H9 (cell line): Measurements from ENCODE around the gene TRHDE. TPM values are rescaled to one million over a fixed set of nuclear protein-coding genes. Genes with fewer than 3 reads are reported as not detected.

ENCODE experiments used
- DNase-seq: peaks from one replicate; pipeline ENCODE4 v3.0.0-alpha.2; 2017
- H2AFZ ChIP-seq: one replicate; pipeline ENCODE4 v1.6.1; 2013; ENCODE audit warnings: mild to moderate bottlenecking, low read length, control low read depth, moderate library complexity
- H2AK5ac ChIP-seq: 2 replicates; pipeline ENCODE4 v1.6.1; 2013; ENCODE audit warnings: low read length, control low read depth, mixed read lengths; ENCODE audit not compliant: insufficient read length
- H2BK120ac ChIP-seq: one replicate; pipeline ENCODE4 v1.6.1; 2013; ENCODE audit warnings: low read depth, mild to moderate bottlenecking, low read length, control low read depth, inconsistent platforms; ENCODE audit not compliant: poor library complexity, severe bottlenecking
- H2BK12ac ChIP-seq: 2 replicates; pipeline ENCODE4 v1.6.1; 2013; ENCODE audit warnings: low read length, control low read depth, mixed read lengths, low read depth; ENCODE audit not compliant: insufficient read length
- H2BK15ac ChIP-seq: 2 replicates; pipeline ENCODE4 v1.6.1; 2013; ENCODE audit warnings: low read depth, low read length, control low read depth
- H2BK20ac ChIP-seq: one replicate; pipeline ENCODE4 v1.6.1; 2013; ENCODE audit warnings: low read depth, mild to moderate bottlenecking, low read length, control low read depth, inconsistent platforms; ENCODE audit not compliant: poor library complexity, severe bottlenecking
- H2BK5ac ChIP-seq: 2 replicates; pipeline ENCODE4 v1.6.1; 2013; ENCODE audit warnings: low read length, control low read depth, mixed read lengths; ENCODE audit not compliant: insufficient read length
- H3K14ac ChIP-seq: 2 replicates; pipeline ENCODE4 v1.6.1; 2013; ENCODE audit warnings: low read length, control low read depth; ENCODE audit not compliant: insufficient read depth
- H3K18ac ChIP-seq: 2 replicates; pipeline ENCODE4 v1.6.1; 2013; ENCODE audit warnings: low read depth, mild to moderate bottlenecking, mixed read lengths, low read length, control low read depth; ENCODE audit not compliant: insufficient read length
- H3K23ac ChIP-seq: 2 replicates; pipeline ENCODE4 v1.6.1; 2013; ENCODE audit warnings: low read length, control low read depth, mixed read lengths, low read depth; ENCODE audit not compliant: insufficient read length
- H3K23me2 ChIP-seq: 2 replicates; pipeline ENCODE4 v1.6.1; 2013; ENCODE audit warnings: low read depth, mild to moderate bottlenecking, mixed read lengths, low read length, control low read depth; ENCODE audit not compliant: insufficient read length, poor library complexity, severe bottlenecking
- H3K27ac ChIP-seq: 2 replicates; pipeline ENCODE4 v1.5.1; 2013; ENCODE audit warnings: low read length, control low read depth, mixed read lengths, low read depth; ENCODE audit not compliant: insufficient read length
- H3K27me3 ChIP-seq: 2 replicates; pipeline ENCODE4 v1.6.1; 2013; ENCODE audit warnings: low read length, control low read depth, inconsistent platforms; ENCODE audit not compliant: insufficient read depth
- H3K4ac ChIP-seq: 2 replicates; pipeline ENCODE4 v1.6.1; 2013; ENCODE audit warnings: low read depth, mild to moderate bottlenecking, control low read depth, inconsistent platforms, low read length, moderate library complexity
- H3K4me1 ChIP-seq: 2 replicates; pipeline ENCODE4 v1.6.1; 2013; ENCODE audit warnings: low read length, control low read depth, inconsistent platforms; ENCODE audit not compliant: insufficient read depth
- H3K4me2 ChIP-seq: 2 replicates; pipeline ENCODE4 v1.6.1; 2013; ENCODE audit warnings: low read length, control low read depth, mixed read lengths; ENCODE audit not compliant: insufficient read length, insufficient read depth
- H3K56ac ChIP-seq: 2 replicates; pipeline ENCODE4 v1.6.1; 2013; ENCODE audit warnings: low read depth, mild to moderate bottlenecking, mixed read lengths, low read length, control low read depth; ENCODE audit not compliant: insufficient read length
- H3K79me1 ChIP-seq: 2 replicates; pipeline ENCODE4 v1.6.1; 2013; ENCODE audit warnings: low read depth, mild to moderate bottlenecking, moderate library complexity, low read length, control low read depth, inconsistent platforms; ENCODE audit not compliant: insufficient read depth, poor library complexity, severe bottlenecking
- H3K79me2 ChIP-seq: 2 replicates; pipeline ENCODE4 v1.6.1; 2013; ENCODE audit warnings: low read length, control low read depth, inconsistent platforms; ENCODE audit not compliant: insufficient read depth
- H3K9ac ChIP-seq: 2 replicates; pipeline ENCODE4 v1.6.1; 2013; ENCODE audit warnings: low read length, control low read depth, mixed read lengths; ENCODE audit not compliant: insufficient read length; ENCODE audit errors: extremely low read depth
- H3K9me3 ChIP-seq: one replicate; pipeline ENCODE4 v1.6.1; 2013; ENCODE audit warnings: low read depth, low read length, inconsistent platforms; ENCODE audit not compliant: control insufficient read depth
- H3T11ph ChIP-seq: one replicate; pipeline ENCODE4 v1.6.1; 2013; ENCODE audit warnings: mild to moderate bottlenecking, low read length, control low read depth, inconsistent platforms
- H4K20me1 ChIP-seq: one replicate; pipeline ENCODE4 v1.6.1; 2013; ENCODE audit not compliant: control insufficient read depth, insufficient read length, insufficient read depth
- H4K5ac ChIP-seq: 2 replicates; pipeline ENCODE4 v1.6.1; 2013; ENCODE audit warnings: low read depth, mild to moderate bottlenecking, mixed read lengths, low read length, control low read depth; ENCODE audit not compliant: insufficient read length
- H4K8ac ChIP-seq: replicated peaks from 2 replicates; pipeline ENCODE4 v1.6.1; 2013; ENCODE audit warnings: low read length, control low read depth, mixed read lengths, low read depth; ENCODE audit not compliant: insufficient read length
- H4K91ac ChIP-seq: 2 replicates; pipeline ENCODE4 v1.6.1; 2013; ENCODE audit warnings: low read depth, mild to moderate bottlenecking, moderate library complexity, mixed read lengths, low read length, control low read depth; ENCODE audit not compliant: insufficient read length
- H3K27ac Mint-ChIP-seq, 3 experiments: 2 replicates in 2 of 3; 3 replicates in 1 of 3; pipeline ENCODE4 v1.8.0; 2020 to 2021; ENCODE audit warnings: mixed read lengths in 3 of 3, mild to moderate bottlenecking in 1 of 3, moderate library complexity in 1 of 3
- H3K27me3 Mint-ChIP-seq: 2 replicates; pipeline ENCODE4 v1.8.0; 2021; ENCODE audit warnings: low read depth, mild to moderate bottlenecking, moderate library complexity, mixed read lengths
- H3K36me3 Mint-ChIP-seq, 3 experiments: 2 replicates in 2 of 3; 3 replicates in 1 of 3; pipeline ENCODE4 v1.8.0; 2020 to 2021; ENCODE audit warnings: low read depth in 3 of 3, mixed read lengths in 3 of 3; ENCODE audit not compliant: insufficient read depth in 1 of 3
- H3K4me1 Mint-ChIP-seq, 2 experiments: 2 replicates each; pipeline ENCODE4 v1.8.0; 2020; ENCODE audit warnings: mixed read lengths in 2 of 2
- H3K4me3 Mint-ChIP-seq, 2 experiments: 2 replicates in 1 of 2; 3 replicates in 1 of 2; pipeline ENCODE4 v1.8.0; 2020 to 2021; ENCODE audit warnings: mild to moderate bottlenecking in 2 of 2, mixed read lengths in 2 of 2, moderate library complexity in 1 of 2
- H3K9me3 Mint-ChIP-seq, 2 experiments: 2 replicates in 1 of 2; 3 replicates in 1 of 2; pipeline ENCODE4 v1.8.0; 2020; ENCODE audit warnings: mild to moderate bottlenecking in 2 of 2, mixed read lengths in 2 of 2, moderate library complexity in 1 of 2
- CTCF ChIP-seq: fragments of 200-600 bp; sonication (generic); conservative IDR thresholded peaks from 3 replicates; pipeline ENCODE4 v1.8.0; 2021; ENCODE audit warnings: antibody characterized with exemption, mild to moderate bottlenecking
- WGBS: extraction: QIAGEN DNeasy Blood & Tissue Kit; methylation state at CpG from one replicate; pipeline ENCODE4 v1.1.7; 2013; ENCODE audit warnings: missing lambda C conversion rate, low lambda C conversion rate, mixed read lengths; ENCODE audit not compliant: insufficient read length; ENCODE audit errors: extremely low coverage; 5-methylcytosine and 5-hydroxymethylcytosine counted together
- total RNA-seq: library from RNA; stranded (reverse); gene quantifications from 2 replicates; pipeline ENCODE4 v1.2.1, GENCODE V29; 2021

TRHDE gene
- total RNA-seq, 1 experiment from 2014 or later, result 1.0 TPM

DNA sequence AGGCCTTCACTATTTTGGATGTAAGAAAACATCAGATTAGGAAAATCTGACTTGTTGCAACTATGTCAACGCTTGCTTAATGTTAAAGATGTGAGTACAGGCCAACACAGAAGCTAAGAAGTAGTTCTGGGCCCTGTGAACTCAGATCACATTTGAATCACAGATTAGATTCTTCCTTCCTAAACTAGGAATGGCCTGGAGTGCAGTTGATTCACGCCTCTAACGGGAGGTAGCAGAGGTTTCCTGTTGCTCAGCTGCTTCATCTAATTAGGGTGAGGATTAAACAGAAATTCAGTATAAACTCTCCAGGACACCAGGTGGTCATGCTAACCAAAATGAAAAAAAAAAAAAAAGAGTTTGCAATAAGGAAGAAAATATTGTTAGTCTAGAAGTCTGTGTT, 314.3 kb downstream of the TRHDE start:
- Histone ChIP-seq H3K14ac (no peak overlapping the region), H3K23ac (no peak overlapping the region), H3K79me1 (no peaks in the 10 kb centered on the region), H2BK120ac (no peak overlapping the region), H4K91ac (no peak overlapping the region), H2BK20ac (no peak overlapping the region), H2BK15ac (no peak overlapping the region), H3K4ac (no peak overlapping the region), H3K27me3 (no peaks in the 10 kb centered on the region), H2AK5ac (no peak overlapping the region), H2BK12ac (no peak overlapping the region), H3K4me1 (no peaks in the 10 kb centered on the region), H3K27ac (no peak overlapping the region), H4K20me1 (no peaks in the 10 kb centered on the region), H4K8ac (no peak overlapping the region), H3K9me3 (no peaks in the 10 kb centered on the region), H3K23me2 (no peaks in the 10 kb centered on the region), H3K56ac (no peak overlapping the region), H3T11ph (no peak overlapping the region), H3K79me2 (no peaks in the 10 kb centered on the region), H3K4me2 (no peak overlapping the region), H3K18ac (no peak overlapping the region), H2BK5ac (no peak overlapping the region), H4K5ac (no peak overlapping the region), H3K9ac (no peak overlapping the region), H2AFZ (no peak overlapping the region)
- H3K27me3 Mint-ChIP-seq, result no peaks in the 10 kb centered on the region
- H3K27ac Mint-ChIP-seq, result no peak overlapping the region; a peak in 1 of 7 replicates
- no CpG with 5 or more reads among the region's 3 CpGs for WGBS
- no peak for DNase-seq
- no peaks in the 10 kb centered on the region; a peak in 1 of 4 replicates for H3K4me1 Mint-ChIP-seq
- peaks cover 0 to 1% (median 0%) of the 10 kb centered on the region in 3 experiments; a peak in 1 of 7 replicates for H3K36me3 Mint-ChIP-seq
- TF ChIP-seq CTCF, result no peak
- no peak overlapping the region for H3K4me3 Mint-ChIP-seq
- H3K9me3 Mint-ChIP-seq, result no peaks in the 10 kb centered on the region; a peak in 1 of 5 replicates
